Neural progenitor cell (in vitro differentiated cells): ENCODE results near the gene ADARB2.

Source experiments
- EZH2 ChIP-seq: fragments of 200-600 bp; sonication (generic); IDR thresholded peaks from 2 replicates; pipeline ENCODE4 v1.6.1; 2017; ENCODE audit warnings: antibody characterized with exemption, mild to moderate bottlenecking, moderate library complexity
- EZH2phosphoT487 ChIP-seq: fragments of 200-600 bp; sonication (generic); IDR thresholded peaks from 2 replicates; pipeline ENCODE4 v1.6.1; 2017; ENCODE audit warnings: antibody characterized with exemption
- TF ChIP-seq, protein P1 (sequence below): fragments of 200-600 bp; sonication (generic); IDR thresholded peaks from 2 replicates; pipeline ENCODE4 v1.5.1; 2017; ENCODE audit warnings: antibody characterized with exemption, mild to moderate bottlenecking

GRCh38 chr10:1187855-1188557 is 549.3 kb downstream of the ADARB2 start:
- TF ChIP-seq, protein P1, sequence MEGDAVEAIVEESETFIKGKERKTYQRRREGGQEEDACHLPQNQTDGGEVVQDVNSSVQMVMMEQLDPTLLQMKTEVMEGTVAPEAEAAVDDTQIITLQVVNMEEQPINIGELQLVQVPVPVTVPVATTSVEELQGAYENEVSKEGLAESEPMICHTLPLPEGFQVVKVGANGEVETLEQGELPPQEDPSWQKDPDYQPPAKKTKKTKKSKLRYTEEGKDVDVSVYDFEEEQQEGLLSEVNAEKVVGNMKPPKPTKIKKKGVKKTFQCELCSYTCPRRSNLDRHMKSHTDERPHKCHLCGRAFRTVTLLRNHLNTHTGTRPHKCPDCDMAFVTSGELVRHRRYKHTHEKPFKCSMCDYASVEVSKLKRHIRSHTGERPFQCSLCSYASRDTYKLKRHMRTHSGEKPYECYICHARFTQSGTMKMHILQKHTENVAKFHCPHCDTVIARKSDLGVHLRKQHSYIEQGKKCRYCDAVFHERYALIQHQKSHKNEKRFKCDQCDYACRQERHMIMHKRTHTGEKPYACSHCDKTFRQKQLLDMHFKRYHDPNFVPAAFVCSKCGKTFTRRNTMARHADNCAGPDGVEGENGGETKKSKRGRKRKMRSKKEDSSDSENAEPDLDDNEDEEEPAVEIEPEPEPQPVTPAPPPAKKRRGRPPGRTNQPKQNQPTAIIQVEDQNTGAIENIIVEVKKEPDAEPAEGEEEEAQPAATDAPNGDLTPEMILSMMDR: no peak
- TF ChIP-seq EZH2 (no peak), EZH2phosphoT487 (no peak)
